GM19023 (cell line): ENCODE measurements around the gene MOCOS.

Experiments used
- ATAC-seq: cut with Tn5 transposase; IDR thresholded peaks from one replicate; pipeline ENCODE4 v1.9.1; 2021; ENCODE audit warnings: mild to moderate bottlenecking, moderate library complexity; ENCODE audit not compliant: unreplicated experiment

MOCOS gene

GRCh38 chr18:36262971-36263370 is 75.7 kb downstream of the MOCOS start:
- ATAC-seq = no peak

GRCh38 chr18:36264283-36264682 is 77.0 kb downstream of the MOCOS start:
- ATAC-seq = no peak

GRCh38 chr18:36265015-36265414 is 77.7 kb downstream of the MOCOS start:
- ATAC-seq = no peak

- no peak for ATAC-seq
Observed at GRCh38 chr18:36269157-36269556, 81.9 kb downstream of the MOCOS start.

GRCh38 chr18:36271153-36271552 is 83.9 kb downstream of the MOCOS start:
- ATAC-seq = no peak

GRCh38 chr18:36273347-36273746 is 86.0 kb downstream of the MOCOS start:
- no peak for ATAC-seq

- no peak for ATAC-seq
Observed at GRCh38 chr18:36274083-36274715, 86.9 kb downstream of the MOCOS start.

GRCh38 chr18:36275561-36275960 is 88.3 kb downstream of the MOCOS start:
- ATAC-seq = no peak

- no peak for ATAC-seq
Observed at GRCh38 chr18:36279001-36279400, 91.7 kb downstream of the MOCOS start.

GRCh38 chr18:36281936-36282335 is 94.6 kb downstream of the MOCOS start:
- no peak for ATAC-seq

- no peak for ATAC-seq
Observed at GRCh38 chr18:36283448-36283847, 96.2 kb downstream of the MOCOS start.

GRCh38 chr18:36284268-36284667 is 97.0 kb downstream of the MOCOS start:
- ATAC-seq = no peak

- ATAC-seq = no peak
Observed at GRCh38 chr18:36284671-36285295, 97.5 kb downstream of the MOCOS start.

- ATAC-seq = no peak
Observed at GRCh38 chr18:36287653-36288052, 100.4 kb downstream of the MOCOS start.

- no peak for ATAC-seq
Observed at GRCh38 chr18:36288689-36289088, 101.4 kb downstream of the MOCOS start.

GRCh38 chr18:36294031-36294430 is 106.7 kb downstream of the MOCOS start:
- ATAC-seq = no peak

- ATAC-seq = no peak
Observed at GRCh38 chr18:36295214-36295613, 107.9 kb downstream of the MOCOS start.

- ATAC-seq = no peak
Observed at GRCh38 chr18:36295880-36296301, 108.6 kb downstream of the MOCOS start.

GRCh38 chr18:36296650-36297416 is 109.5 kb downstream of the MOCOS start:
- peak; percentile 24 for ATAC-seq

GRCh38 chr18:36297417-36298125 is 110.3 kb downstream of the MOCOS start, which contains the start of gene FHOD3:
Gene FHOD3, plus strand, starts transcription at chr18:36297713. Its CDS starts 123 bp downstream, at chr18:36297836.
- ATAC-seq = peak; percentile 71

- ATAC-seq = peak; percentile 19
Observed at GRCh38 chr18:36298126-36298741, 110.9 kb downstream of the MOCOS start.
